GM10266 (cell line): Measurements from ENCODE around the gene SRPX2.

ENCODE experiments used
- DNase-seq: peaks from one replicate; pipeline ENCODE4 v3.0.0; 2012; ENCODE audit errors: extremely low spot score
- TF ChIP-seq, protein P1 (sequence below): IDR thresholded peaks from 2 replicates; pipeline ENCODE4 v1.5.1; 2012; ENCODE audit warnings: mild to moderate bottlenecking, low read depth; ENCODE audit not compliant: control insufficient read depth, insufficient read depth; ENCODE audit errors: missing control alignments

SRPX2 gene

DNA sequence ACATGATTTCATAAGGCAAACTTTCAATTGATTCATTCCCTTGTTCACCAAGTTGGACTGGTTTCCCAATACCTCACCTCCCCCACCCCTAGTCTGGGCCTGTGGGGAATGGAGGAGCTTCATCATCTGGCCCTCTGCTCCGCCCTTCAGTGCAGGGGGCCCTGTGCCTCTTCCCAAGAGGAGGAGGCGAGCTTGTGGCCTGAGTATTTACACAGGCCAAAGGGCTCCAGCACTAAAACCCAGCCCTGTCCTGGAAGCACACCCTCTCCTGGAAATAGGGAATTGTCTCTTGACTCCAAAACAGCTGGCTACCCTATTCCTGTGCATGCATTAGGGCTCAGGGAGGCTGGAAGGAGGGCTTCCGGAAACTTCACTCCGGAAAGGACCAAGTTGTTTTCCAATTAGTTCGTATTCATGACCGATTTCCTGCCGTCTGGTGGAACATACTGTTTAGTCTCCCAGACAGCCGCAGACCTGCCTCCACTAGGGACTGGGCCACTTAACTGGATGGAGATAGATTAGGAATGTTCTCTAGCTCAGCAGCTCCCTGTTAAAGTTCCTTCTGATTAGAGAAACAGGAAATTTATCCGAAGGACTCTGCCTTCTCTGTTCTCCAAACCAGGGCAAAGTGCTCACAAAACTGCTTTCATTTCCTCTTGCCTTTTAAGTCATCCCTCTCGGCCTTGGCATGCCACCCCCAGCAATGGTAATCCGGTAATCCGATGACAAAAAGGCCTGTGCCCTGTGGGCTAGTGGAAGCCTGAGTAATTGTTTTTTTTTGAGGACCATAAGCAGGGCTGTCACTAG, 5.8 kb downstream of the SRPX2 start:
- DNase-seq, result no peak
- TF ChIP-seq, protein P1, sequence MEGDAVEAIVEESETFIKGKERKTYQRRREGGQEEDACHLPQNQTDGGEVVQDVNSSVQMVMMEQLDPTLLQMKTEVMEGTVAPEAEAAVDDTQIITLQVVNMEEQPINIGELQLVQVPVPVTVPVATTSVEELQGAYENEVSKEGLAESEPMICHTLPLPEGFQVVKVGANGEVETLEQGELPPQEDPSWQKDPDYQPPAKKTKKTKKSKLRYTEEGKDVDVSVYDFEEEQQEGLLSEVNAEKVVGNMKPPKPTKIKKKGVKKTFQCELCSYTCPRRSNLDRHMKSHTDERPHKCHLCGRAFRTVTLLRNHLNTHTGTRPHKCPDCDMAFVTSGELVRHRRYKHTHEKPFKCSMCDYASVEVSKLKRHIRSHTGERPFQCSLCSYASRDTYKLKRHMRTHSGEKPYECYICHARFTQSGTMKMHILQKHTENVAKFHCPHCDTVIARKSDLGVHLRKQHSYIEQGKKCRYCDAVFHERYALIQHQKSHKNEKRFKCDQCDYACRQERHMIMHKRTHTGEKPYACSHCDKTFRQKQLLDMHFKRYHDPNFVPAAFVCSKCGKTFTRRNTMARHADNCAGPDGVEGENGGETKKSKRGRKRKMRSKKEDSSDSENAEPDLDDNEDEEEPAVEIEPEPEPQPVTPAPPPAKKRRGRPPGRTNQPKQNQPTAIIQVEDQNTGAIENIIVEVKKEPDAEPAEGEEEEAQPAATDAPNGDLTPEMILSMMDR, result no peak

DNA sequence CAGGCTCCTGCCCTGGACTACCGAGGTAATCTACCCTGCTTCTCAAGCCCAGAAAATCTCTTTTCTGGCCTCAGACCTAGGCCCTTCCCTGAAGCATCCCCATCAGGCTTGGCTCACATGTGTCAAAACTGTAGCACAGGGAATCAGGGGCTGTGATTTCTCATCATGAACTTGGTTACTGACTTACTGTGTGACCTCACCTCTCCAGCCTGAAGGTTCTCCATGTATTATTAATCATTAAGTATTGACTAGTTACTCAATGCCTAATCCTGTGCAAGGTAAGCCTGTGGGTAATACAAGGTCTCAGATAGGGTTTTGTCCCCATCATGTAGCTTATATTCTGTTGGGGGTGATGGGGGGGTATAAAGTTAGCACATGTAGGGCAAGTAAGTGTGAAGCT, 6.8 kb downstream of the SRPX2 start:
- TF ChIP-seq, protein P1, result no peak
- DNase-seq, result no peak

DNA sequence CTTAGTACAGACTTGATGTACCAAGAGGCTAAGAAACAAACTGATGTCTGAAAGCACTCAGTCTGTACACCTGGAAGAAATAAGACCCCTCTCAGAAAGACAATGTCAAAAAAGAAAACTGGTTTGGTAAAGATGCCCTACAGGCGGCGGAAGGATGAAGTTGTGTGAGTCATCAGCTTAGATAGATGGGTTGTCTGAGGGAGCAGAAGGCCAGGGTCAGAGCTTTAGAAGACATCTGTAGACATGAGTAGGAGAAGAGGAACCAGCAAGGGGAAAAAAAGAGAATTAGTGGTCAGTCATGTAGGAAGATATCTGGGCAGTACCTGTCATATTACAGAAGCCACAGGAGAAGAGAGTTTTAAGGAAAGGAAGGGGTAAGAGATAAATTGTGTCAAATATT, 8.3 kb downstream of the SRPX2 start:
- DNase-seq, result no peak
- TF ChIP-seq, protein P1, result no peak

DNA sequence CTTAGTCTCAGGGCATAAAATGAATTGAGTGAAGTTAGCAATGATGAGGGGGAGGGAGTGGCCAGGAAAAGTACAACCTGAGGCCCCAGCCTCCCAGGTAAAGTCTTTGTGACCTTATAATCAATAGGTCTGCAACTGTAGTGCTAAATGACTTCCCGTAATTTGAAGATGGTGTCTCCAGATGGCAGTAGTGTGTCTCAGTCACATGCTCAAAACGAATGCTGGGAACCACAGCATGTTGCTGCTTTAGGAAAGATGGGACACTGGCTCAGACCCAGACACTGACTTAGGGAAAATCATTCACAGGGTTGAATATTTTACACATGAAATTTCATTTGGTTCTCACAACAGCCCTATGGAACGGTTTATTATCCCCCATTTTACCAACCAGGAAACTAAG, 10.3 kb downstream of the SRPX2 start:
- TF ChIP-seq, protein P1, result no peak
- DNase-seq, result no peak

DNA sequence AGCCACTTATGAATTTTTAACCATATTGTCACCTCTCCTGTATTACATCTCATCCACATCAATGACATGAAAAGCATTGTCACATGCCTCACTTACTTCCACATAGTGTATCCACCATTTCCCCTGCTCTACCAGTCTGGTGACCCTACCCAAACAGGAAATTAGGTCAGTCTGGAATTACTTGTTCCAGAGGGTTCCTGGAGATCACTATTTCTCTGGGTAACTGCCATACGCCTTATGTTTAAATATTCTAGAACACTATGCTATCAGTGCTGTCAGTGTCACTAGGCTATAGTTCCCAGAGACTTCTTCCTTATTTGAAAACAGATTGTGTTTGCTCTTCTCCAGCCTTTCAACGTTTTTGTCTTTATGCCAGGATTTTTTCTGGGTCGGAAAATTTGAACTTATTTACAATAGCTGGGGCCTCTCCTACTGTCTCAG, 15.0 kb downstream of the SRPX2 start:
- TF ChIP-seq, protein P1, result no peak
- DNase-seq, result no peak

DNA sequence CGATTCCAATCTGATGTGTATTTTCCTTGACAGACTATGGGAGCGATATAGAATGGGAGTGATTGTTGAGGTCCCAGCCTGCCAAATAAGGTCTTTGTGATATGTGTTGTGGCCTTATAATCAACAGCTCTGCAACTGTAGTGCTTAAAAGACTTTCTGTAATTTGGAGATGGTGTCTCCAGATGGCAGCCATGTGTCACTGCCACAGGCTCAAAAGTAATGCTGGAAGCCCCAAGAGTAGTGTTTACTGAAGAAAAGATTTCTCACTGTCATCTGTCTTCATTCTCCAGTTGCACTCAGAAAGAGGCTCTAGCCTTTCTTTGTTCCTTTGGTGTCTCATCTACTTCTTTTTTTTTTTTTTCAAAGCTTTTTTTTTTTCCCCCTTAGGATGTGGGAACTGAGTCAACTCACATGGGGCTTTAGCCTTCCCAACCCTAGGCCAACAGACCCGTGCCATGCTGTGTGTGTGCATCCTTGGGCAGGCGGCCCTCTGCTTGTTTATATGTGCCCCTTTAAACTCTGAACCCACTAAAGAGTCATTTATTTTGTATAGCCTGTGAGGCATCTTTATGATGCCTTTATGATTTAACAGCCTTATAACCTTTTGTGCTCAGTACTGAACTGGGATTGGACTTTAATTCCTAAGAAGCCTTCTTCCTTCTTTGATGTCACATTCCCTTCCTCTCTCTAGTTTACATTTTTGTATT, 15.6 kb downstream of the SRPX2 start:
- no peak for DNase-seq

DNA sequence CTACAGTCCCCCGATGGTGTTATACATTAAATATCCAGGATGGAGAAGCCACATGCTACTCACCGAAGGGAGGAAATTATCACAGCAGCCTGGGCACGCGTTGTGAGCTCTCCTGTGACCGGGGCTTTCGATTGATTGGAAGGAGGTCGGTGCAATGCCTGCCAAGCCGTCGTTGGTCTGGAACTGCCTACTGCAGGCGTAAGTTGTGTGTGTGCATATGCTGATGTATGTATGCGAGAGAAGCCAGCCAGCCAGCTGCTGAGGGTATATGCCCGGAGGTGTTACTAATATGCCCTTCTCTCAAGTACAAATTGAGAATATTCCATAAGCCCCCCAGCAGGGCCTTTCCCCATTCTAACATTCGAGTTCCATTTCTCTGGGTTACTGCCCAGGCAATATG, 18.2 kb downstream of the SRPX2 start:
- TF ChIP-seq, protein P1, result no peak
- DNase-seq, result no peak

More for the DNA sequence above, 15.6 kb downstream of the SRPX2 start:
- TF ChIP-seq, protein P1, result no peak
